Heart left ventricle (tissue), 13 donors: ENCODE results near the gene SHE.

Experiments used
- POLR2A ChIP-seq, 2 donors: fragments of 450-650 bp; IDR thresholded peaks; one replicate each; pipeline ENCODE4 v1.6.1; 2017; ENCODE audit warnings: antibody characterized with exemption in 2 of 2, mild to moderate bottlenecking in 2 of 2, moderate library complexity in 2 of 2
- TF ChIP-seq, protein P1 (sequence below), 12 donors: fragments of 200-600 bp; sonication (generic) in 4 of 12; IDR thresholded peaks; one replicate each; pipeline versions ENCODE4 v1.5.0 to v1.8.0; 2018 to 2022; ENCODE audit warnings: antibody characterized with exemption in 12 of 12, mild to moderate bottlenecking in 5 of 12
- donor health status: ischemic (EF 13 %, LVEDD 7.1; RV severe dilation, severe dysfunction).
- donor health status: DM: no; HTN: yes; CAD: no.
- donor health status: DM: no; HTN: no; CAD: no.
- donor health status: ischemic (EF 25% LVEDD 6.9; RV normal size, moderate dysfunction).
- donor health status: ischemic (EF 25% LVEDD 5.7; RV mildly dilated, moderate dysfunction).
- donor health status: ischemic (EF 35%, LVEDD 5.7; RV mildly dilated, moderate dysfunction).
- donor health status: nonischemic (EF 11% LVEDD 7.7; RV severe dilation, severe dysfunction).
- donor health status: DM: yes; HTN: yes; CAD: no.
- donor health status: PGD.
- donor health status: ischemic (EF 29% LVEDD 5.4; RV normal size, mild dysfunction).
- donor health status: nonischemic (EF 23%, LVEDD 6.1; RV moderate dilation, normal function).

DNA sequence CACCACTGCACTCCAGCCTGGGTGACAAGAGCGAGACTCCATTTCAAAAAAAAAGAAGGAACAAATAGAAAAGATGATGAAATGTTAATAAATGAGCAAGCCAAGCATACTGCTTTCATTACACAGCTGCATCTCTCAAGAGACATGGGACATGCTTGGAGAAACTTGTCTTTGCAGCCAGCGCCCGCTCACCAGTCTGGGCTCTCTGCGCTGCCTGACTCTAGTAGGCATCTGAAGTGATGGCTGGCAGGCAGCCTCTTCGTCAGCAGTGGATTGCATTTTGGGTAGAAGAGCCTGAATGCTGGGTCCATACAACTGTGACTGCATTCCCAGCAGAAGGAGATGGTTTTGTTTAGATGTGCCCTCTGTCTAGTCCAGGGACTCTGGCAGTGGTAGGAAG is 49.1 kb downstream of the SHE start:
- TF ChIP-seq POLR2A (IDR thresholded peaks at IDR 0.05): no peak
- TF ChIP-seq, protein P1, sequence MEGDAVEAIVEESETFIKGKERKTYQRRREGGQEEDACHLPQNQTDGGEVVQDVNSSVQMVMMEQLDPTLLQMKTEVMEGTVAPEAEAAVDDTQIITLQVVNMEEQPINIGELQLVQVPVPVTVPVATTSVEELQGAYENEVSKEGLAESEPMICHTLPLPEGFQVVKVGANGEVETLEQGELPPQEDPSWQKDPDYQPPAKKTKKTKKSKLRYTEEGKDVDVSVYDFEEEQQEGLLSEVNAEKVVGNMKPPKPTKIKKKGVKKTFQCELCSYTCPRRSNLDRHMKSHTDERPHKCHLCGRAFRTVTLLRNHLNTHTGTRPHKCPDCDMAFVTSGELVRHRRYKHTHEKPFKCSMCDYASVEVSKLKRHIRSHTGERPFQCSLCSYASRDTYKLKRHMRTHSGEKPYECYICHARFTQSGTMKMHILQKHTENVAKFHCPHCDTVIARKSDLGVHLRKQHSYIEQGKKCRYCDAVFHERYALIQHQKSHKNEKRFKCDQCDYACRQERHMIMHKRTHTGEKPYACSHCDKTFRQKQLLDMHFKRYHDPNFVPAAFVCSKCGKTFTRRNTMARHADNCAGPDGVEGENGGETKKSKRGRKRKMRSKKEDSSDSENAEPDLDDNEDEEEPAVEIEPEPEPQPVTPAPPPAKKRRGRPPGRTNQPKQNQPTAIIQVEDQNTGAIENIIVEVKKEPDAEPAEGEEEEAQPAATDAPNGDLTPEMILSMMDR (IDR thresholded peaks at IDR 0.05): no peak
